Measurements from ENCODE around the gene AGAP1.

AGAP1 gene

GRCh38 chr2:235908826-235909225 lies 415.0 kb downstream of the AGAP1 start:
- ATAC-seq (no peak), DNase-seq (no peak)
- Mint-ChIP-seq H3K27ac (no peak overlapping the region), H3K4me3 (no peak overlapping the region), H3K4me1 (no peaks in the 10 kb centered on the region), H3K27me3 (peaks cover 34% of the 10 kb centered on the region), H3K9me3 (peaks cover 0 to 9% of the 10 kb centered on the region in 2 donors)

GRCh38 chr2:235909358-235909757 lies 415.5 kb downstream of the AGAP1 start:
- H3K27me3 Mint-ChIP-seq = peaks cover 34% of the 10 kb centered on the region
- peaks cover 0 to 15% of the 10 kb centered on the region in 2 donors for H3K9me3 Mint-ChIP-seq
- DNase-seq (no peak), ATAC-seq (no peak)
- no peak overlapping the region for H3K4me3 Mint-ChIP-seq
- no peaks in the 10 kb centered on the region for H3K4me1 Mint-ChIP-seq
- no peak overlapping the region for H3K27ac Mint-ChIP-seq

- peaks cover 37% of the 10 kb centered on the region for H3K27me3 Mint-ChIP-seq
These were observed 416.2 kb downstream of the AGAP1 start for GRCh38 chr2:235910067-235910466.

GRCh38 chr2:235911125-235911524 lies 417.3 kb downstream of the AGAP1 start:
- no peak for DNase-seq
- ATAC-seq = no peak
- peaks cover 28% of the 10 kb centered on the region for H3K27me3 Mint-ChIP-seq
- H3K4me3 Mint-ChIP-seq = no peak overlapping the region
- H3K27ac Mint-ChIP-seq = no peak overlapping the region
- no peaks in the 10 kb centered on the region for H3K4me1 Mint-ChIP-seq
- H3K9me3 Mint-ChIP-seq = peaks cover 4 to 32% of the 10 kb centered on the region in 2 donors

More at GRCh38 chr2:235910067-235910466, 416.2 kb downstream of the AGAP1 start:
- Mint-ChIP-seq H3K4me1 (no peaks in the 10 kb centered on the region), H3K9me3 (peaks cover 0 to 22% of the 10 kb centered on the region in 2 donors), H3K27ac (no peak overlapping the region), H3K4me3 (no peak overlapping the region)
- ATAC-seq (no peak), DNase-seq (no peak)

- H3K27me3 Mint-ChIP-seq = peaks cover 22% of the 10 kb centered on the region
- no peak overlapping the region for H3K4me3 Mint-ChIP-seq
- no peak for ATAC-seq
- no peak for DNase-seq
- H3K9me3 Mint-ChIP-seq = peaks cover 4 to 30% of the 10 kb centered on the region in 2 donors
- H3K27ac Mint-ChIP-seq = no peak overlapping the region
- no peaks in the 10 kb centered on the region for H3K4me1 Mint-ChIP-seq
These were observed 417.9 kb downstream of the AGAP1 start for GRCh38 chr2:235911633-235912233.

GRCh38 chr2:235914756-235915155 lies 420.9 kb downstream of the AGAP1 start:
- ATAC-seq (no peak), DNase-seq (no peak)
- no peak overlapping the region for H3K4me3 Mint-ChIP-seq
- H3K9me3 Mint-ChIP-seq = peaks cover 4 to 34% of the 10 kb centered on the region in 2 donors
- peak overlapping the region in 1 of 2 donors; percentile 29 for H3K27ac Mint-ChIP-seq
- H3K4me1 Mint-ChIP-seq = no peaks in the 10 kb centered on the region
- H3K27me3 Mint-ChIP-seq = peaks cover 16% of the 10 kb centered on the region

- DNase-seq (no peak), ATAC-seq (no peak)
- Mint-ChIP-seq H3K4me3 (no peak overlapping the region), H3K9me3 (peaks cover 4 to 34% of the 10 kb centered on the region in 2 donors), H3K27ac (no peak overlapping the region), H3K27me3 (peaks cover 16% of the 10 kb centered on the region), H3K4me1 (no peaks in the 10 kb centered on the region)
These were observed 423.7 kb downstream of the AGAP1 start for GRCh38 chr2:235917506-235917905.

- peaks cover 10% of the 10 kb centered on the region for H3K27me3 Mint-ChIP-seq
- DNase-seq (no peak), ATAC-seq (no peak)
- H3K9me3 Mint-ChIP-seq = peaks cover 4 to 34% of the 10 kb centered on the region in 2 donors
- no peak overlapping the region for H3K27ac Mint-ChIP-seq
- no peak overlapping the region for H3K4me3 Mint-ChIP-seq
- H3K4me1 Mint-ChIP-seq = no peaks in the 10 kb centered on the region
These were observed 425.0 kb downstream of the AGAP1 start for GRCh38 chr2:235918876-235919275.

- peaks cover 4 to 19% of the 10 kb centered on the region in 2 donors for H3K9me3 Mint-ChIP-seq
- ATAC-seq (no peak), DNase-seq (no peak)
- no peaks in the 10 kb centered on the region for H3K27me3 Mint-ChIP-seq
- no peaks in the 10 kb centered on the region for H3K4me1 Mint-ChIP-seq
- no peak overlapping the region for H3K27ac Mint-ChIP-seq
- H3K4me3 Mint-ChIP-seq = no peak overlapping the region
These were observed 426.5 kb downstream of the AGAP1 start for GRCh38 chr2:235920216-235920865.

GRCh38 chr2:235921508-235922191 lies 427.8 kb downstream of the AGAP1 start:
- no peak overlapping the region for H3K27ac Mint-ChIP-seq
- no peak for DNase-seq
- no peak for ATAC-seq
- H3K27me3 Mint-ChIP-seq = no peaks in the 10 kb centered on the region
- H3K4me3 Mint-ChIP-seq = no peak overlapping the region
- peaks cover 0 to 7% of the 10 kb centered on the region in 2 donors for H3K9me3 Mint-ChIP-seq
- no peaks in the 10 kb centered on the region for H3K4me1 Mint-ChIP-seq

- Mint-ChIP-seq H3K4me1 (no peaks in the 10 kb centered on the region), H3K27me3 (no peaks in the 10 kb centered on the region), H3K9me3 (no peaks in the 10 kb centered on the region), H3K27ac (no peak overlapping the region), H3K4me3 (no peak overlapping the region)
- ATAC-seq = no peak
- no peak for DNase-seq
These were observed 429.0 kb downstream of the AGAP1 start for GRCh38 chr2:235922839-235923238.

- Mint-ChIP-seq H3K4me1 (no peaks in the 10 kb centered on the region), H3K27ac (no peak overlapping the region), H3K27me3 (no peaks in the 10 kb centered on the region), H3K9me3 (no peaks in the 10 kb centered on the region), H3K4me3 (no peak overlapping the region)
- DNase-seq (no peak), ATAC-seq (no peak)
These were observed 430.2 kb downstream of the AGAP1 start for GRCh38 chr2:235923859-235924674.

- Mint-ChIP-seq H3K27ac (no peak overlapping the region), H3K4me1 (no peaks in the 10 kb centered on the region), H3K4me3 (no peak overlapping the region), H3K27me3 (no peaks in the 10 kb centered on the region), H3K9me3 (no peaks in the 10 kb centered on the region)
- ATAC-seq (no peak), DNase-seq (no peak)
These were observed 430.8 kb downstream of the AGAP1 start for GRCh38 chr2:235924675-235925063.

- Mint-ChIP-seq H3K4me3 (no peak overlapping the region), H3K27me3 (no peaks in the 10 kb centered on the region), H3K9me3 (no peaks in the 10 kb centered on the region), H3K27ac (no peak overlapping the region), H3K4me1 (no peaks in the 10 kb centered on the region)
- DNase-seq (no peak), ATAC-seq (no peak)
These were observed 431.5 kb downstream of the AGAP1 start for GRCh38 chr2:235925250-235925919.

- Mint-ChIP-seq H3K27ac (no peak overlapping the region), H3K27me3 (no peaks in the 10 kb centered on the region), H3K9me3 (no peaks in the 10 kb centered on the region), H3K4me1 (no peaks in the 10 kb centered on the region), H3K4me3 (no peak overlapping the region)
- DNase-seq (no peak), ATAC-seq (no peak)
These were observed 432.4 kb downstream of the AGAP1 start for GRCh38 chr2:235926229-235926628.
